Colonic mucosa (tissue), 4 donors: Measurements from ENCODE around the gene TPM1. TPM values are rescaled to one million over a fixed set of nuclear protein-coding genes. Genes with fewer than 3 reads are reported as not detected.

Experiments
- DNase-seq: peaks from one replicate; pipeline ENCODE4 v3.0.0-alpha.2; 2020
- H3K27ac ChIP-seq: fragments of 200-600 bp; one replicate; pipeline ENCODE4 v1.8.0; 2021
- H3K27me3 ChIP-seq: fragments of 200-600 bp; one replicate; pipeline ENCODE4 v1.8.0; 2021
- H3K36me3 ChIP-seq: fragments of 200-600 bp; one replicate; pipeline ENCODE4 v1.8.0; 2021
- H3K4me1 ChIP-seq: fragments of 200-600 bp; one replicate; pipeline ENCODE4 v1.8.0; 2021; ENCODE audit warnings: mild to moderate bottlenecking
- H3K4me3 ChIP-seq: fragments of 200-600 bp; one replicate; pipeline ENCODE4 v1.8.0; 2021
- H3K9ac ChIP-seq, 2 donors: one replicate each; pipeline ENCODE4 v1.7.0; 2013; ENCODE audit warnings: control low read depth in 2 of 2, low read depth in 2 of 2, low read length in 2 of 2
- H3K9me3 ChIP-seq: fragments of 200-600 bp; one replicate; pipeline ENCODE4 v1.8.0; 2021
- intact Hi-C: fragments of 100-400 bp; cut with DNase I; formaldehyde crosslinking; loops from one replicate; pipeline ENCODE4 v1.14.1; 2022
- total RNA-seq, 2 donors: library from RNA; stranded (reverse); fragmentation: NEBNext Ultra II Directional in 1 of 2; extraction: Animal tissue kit (Norgen Biotek cat#: 25700) in 1 of 2; gene quantifications; one replicate each; pipeline ENCODE4 v1.2.1, GENCODE V29; 2021
- TF ChIP-seq, protein P1 (sequence below): fragments of 200-600 bp; IDR thresholded peaks from one replicate; pipeline ENCODE4 v1.8.0; 2022; ENCODE audit warnings: antibody characterized with exemption, mild to moderate bottlenecking
- donor health status: healthy.
- donor health status: DM: no; HTN: no; CAD: no.
- donor health status: DM: no; HTN: no; CAD: no.

The TPM1 gene
- total RNA-seq, 2 donors from 2014 or later, result 423 to 769 TPM

DNA sequence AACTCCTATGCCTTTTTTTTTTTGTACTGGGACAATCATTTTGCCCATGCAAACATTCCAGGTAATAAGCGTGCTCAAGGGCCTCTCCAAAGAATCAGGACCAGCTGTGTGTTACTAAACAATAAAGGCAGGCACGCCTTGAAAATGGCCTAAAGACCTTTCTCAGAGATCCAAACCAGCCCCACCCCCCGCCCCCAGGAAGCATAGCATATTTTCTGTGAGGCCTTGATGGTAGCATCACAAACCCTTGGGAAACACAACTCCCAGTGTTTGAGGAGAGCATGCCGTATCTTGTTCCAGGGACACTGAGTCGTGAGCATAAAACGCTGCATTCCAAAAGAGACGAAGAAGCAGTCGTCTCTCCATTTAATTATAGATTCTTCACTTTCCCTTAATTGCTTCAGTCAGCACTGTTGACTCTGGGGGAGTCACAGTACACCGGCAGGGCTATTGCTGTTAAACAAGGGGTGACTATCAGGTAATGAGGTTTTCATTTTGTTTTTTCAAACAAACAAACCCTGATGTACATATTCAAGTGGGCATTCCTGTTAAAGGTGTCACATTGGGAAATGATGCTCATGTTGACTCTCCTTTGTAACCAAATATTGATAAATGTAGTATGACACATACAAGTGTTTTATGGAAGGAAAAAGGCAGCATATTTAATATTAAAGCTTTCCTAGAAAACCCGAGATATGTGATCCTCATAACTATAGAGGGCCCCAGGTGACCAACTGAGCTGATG lies 4.4 kb upstream of the TPM1 start:
- H3K4me1 ChIP-seq, result peaks cover 7% of the 10 kb centered on the region
- TF ChIP-seq, protein P1, sequence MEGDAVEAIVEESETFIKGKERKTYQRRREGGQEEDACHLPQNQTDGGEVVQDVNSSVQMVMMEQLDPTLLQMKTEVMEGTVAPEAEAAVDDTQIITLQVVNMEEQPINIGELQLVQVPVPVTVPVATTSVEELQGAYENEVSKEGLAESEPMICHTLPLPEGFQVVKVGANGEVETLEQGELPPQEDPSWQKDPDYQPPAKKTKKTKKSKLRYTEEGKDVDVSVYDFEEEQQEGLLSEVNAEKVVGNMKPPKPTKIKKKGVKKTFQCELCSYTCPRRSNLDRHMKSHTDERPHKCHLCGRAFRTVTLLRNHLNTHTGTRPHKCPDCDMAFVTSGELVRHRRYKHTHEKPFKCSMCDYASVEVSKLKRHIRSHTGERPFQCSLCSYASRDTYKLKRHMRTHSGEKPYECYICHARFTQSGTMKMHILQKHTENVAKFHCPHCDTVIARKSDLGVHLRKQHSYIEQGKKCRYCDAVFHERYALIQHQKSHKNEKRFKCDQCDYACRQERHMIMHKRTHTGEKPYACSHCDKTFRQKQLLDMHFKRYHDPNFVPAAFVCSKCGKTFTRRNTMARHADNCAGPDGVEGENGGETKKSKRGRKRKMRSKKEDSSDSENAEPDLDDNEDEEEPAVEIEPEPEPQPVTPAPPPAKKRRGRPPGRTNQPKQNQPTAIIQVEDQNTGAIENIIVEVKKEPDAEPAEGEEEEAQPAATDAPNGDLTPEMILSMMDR, result no peak
- DNase-seq, result no peak
- intact Hi-C loops, result loop anchor here (10.0 kb wide), 2 partner anchors 143 to 253 kb away; no protein-coding TSS in a partner anchor
- H3K9me3 ChIP-seq, result no peaks in the 10 kb centered on the region
- H3K27ac ChIP-seq, result peak overlapping the region; percentile 42
- no peaks in the 10 kb centered on the region for H3K27me3 ChIP-seq
- H3K36me3 ChIP-seq, result no peaks in the 10 kb centered on the region
- H3K4me3 ChIP-seq, result no peak overlapping the region
- no peak overlapping the region for H3K9ac ChIP-seq

DNA sequence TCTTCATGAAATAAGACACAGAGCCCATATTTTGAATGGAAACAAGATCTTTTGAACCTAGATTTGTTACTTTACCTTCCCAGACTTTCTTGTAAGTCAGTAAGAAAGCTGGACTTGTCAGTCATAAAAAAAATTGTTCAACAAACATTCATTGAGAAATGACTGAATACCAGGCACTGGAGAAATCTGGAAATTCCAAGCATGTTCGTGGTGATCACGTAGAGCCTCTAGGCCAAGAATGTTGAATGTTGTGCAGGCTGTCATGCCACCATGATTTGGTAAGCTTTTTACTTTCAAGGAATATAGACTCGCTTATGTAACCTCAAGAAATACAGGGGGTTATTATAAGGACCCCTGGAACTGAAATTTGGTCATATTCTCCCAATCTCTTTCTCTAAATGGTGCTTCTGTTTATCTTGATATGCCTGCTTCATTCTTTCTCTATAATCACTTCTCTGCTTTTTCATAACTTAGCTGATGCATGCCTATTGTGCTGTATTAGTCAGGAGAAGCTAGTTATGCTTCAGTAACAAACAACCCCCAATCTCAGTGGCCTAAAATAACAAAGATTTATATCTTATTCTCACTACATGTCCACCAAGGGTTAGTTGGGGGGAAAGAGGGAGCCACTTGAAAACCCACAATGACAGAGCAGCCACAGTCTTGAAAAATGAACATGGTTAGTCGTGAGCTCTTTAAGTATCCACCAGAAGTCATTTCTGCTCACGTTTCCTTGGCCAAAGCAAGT lies 3.4 kb upstream of the TPM1 start:
- TF ChIP-seq, protein P1, result no peak
- H3K9ac ChIP-seq, result no peak overlapping the region

DNA sequence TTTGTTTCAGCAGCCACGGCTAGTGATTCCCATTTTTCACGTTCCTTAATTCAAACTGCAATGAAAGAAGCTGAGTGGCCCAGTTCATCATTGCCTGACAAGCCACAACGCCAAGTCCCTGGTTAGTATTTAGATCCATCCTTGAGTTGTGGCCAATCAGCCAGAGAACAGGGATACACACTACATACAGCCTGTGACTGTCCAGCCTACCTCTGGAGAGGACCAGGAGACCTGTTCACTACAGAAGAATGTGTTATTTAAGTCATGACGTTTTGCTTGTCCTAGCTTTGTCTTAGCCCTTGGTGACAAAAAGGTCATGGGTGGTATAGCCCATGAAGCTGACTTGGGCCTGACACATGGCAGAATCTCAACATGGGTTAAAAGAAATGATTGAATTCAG lies 2.7 kb upstream of the TPM1 start:
- intact Hi-C loops, result loop anchor here (5.0 to 10.0 kb wide), 4 partner anchors 145 to 365 kb away; no protein-coding TSS in a partner anchor
- peaks cover 7% of the 10 kb centered on the region for H3K4me1 ChIP-seq
- no peaks in the 10 kb centered on the region for H3K9me3 ChIP-seq
- no peaks in the 10 kb centered on the region for H3K36me3 ChIP-seq
- DNase-seq, result no peak
- no peak overlapping the region for H3K4me3 ChIP-seq
- TF ChIP-seq, protein P1, result no peak
- no peaks in the 10 kb centered on the region for H3K27me3 ChIP-seq
- H3K27ac ChIP-seq, result no peak overlapping the region
- H3K9ac ChIP-seq, result no peak overlapping the region

More for the DNA sequence above, 3.4 kb upstream of the TPM1 start:
- H3K4me1 ChIP-seq, result peaks cover 7% of the 10 kb centered on the region
- H3K27me3 ChIP-seq, result no peaks in the 10 kb centered on the region
- H3K4me3 ChIP-seq, result no peak overlapping the region
- DNase-seq, result no peak
- no peak overlapping the region for H3K27ac ChIP-seq
- H3K36me3 ChIP-seq, result no peaks in the 10 kb centered on the region
- intact Hi-C loops, result loop anchor here (10.0 kb wide), 2 partner anchors 144 to 254 kb away; no protein-coding TSS in a partner anchor
- H3K9me3 ChIP-seq, result no peaks in the 10 kb centered on the region

DNA sequence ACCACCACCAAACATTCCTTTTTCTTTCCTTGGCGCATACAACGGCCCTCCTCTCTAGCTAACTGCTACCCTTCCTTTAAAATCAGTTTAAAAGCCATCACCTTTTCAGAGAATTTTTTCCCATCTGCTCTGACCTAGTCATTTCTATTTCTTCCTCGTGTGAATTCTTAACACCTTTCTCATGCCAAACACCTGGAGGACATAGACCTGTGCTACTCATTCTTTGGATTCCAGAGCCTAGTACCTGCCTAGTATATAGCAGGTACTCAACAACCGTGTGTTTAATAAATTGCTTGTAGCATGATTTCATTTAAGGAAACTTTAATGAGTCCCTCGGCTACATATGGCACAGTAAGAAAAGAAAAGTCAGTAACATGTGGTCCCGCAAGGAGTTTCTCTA lies 2.0 kb upstream of the TPM1 start:
- no peak for DNase-seq
- Histone ChIP-seq H3K4me1 (peaks cover 2% of the 10 kb centered on the region), H3K36me3 (no peaks in the 10 kb centered on the region), H3K9ac (no peak overlapping the region), H3K27me3 (no peaks in the 10 kb centered on the region), H3K9me3 (no peaks in the 10 kb centered on the region), H3K4me3 (no peak overlapping the region), H3K27ac (no peak overlapping the region)
- TF ChIP-seq, protein P1, result no peak
- intact Hi-C loops, result loop anchor here (5.0 to 10.0 kb wide), 2 partner anchors 193 to 364 kb away; no protein-coding TSS in a partner anchor

DNA sequence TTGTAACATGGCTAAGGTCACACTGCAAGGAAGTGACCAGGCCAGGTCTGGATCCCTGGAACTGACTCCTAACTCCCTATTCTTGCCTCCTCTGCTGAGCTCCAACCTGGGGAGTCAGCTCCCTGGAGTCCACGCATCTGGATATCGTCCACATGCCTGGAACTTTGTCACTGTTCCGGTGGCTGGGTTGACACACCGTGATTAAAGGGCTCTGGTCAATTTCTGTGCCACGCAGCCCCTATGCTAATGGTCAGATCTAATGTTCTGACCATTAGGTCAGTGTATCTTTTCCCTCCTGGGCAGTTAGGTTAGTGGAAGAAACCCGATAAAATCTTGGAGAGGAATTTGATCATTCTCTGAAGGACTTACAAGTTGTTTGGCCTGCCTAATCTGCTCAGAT lies 1.6 kb upstream of the TPM1 start:
- no peaks in the 10 kb centered on the region for H3K4me1 ChIP-seq
- H3K27me3 ChIP-seq, result no peaks in the 10 kb centered on the region
- H3K9ac ChIP-seq, result peak overlapping the region in 1 of 2 donors; percentile 95
- DNase-seq, result no peak
- TF ChIP-seq, protein P1, result no peak
- no peaks in the 10 kb centered on the region for H3K9me3 ChIP-seq
- peak overlapping the region; percentile 83 for H3K27ac ChIP-seq
- H3K36me3 ChIP-seq, result no peaks in the 10 kb centered on the region
- intact Hi-C loops, result loop anchor here (5.0 to 10.0 kb wide), 2 partner anchors 194 to 364 kb away; no protein-coding TSS in a partner anchor
- H3K4me3 ChIP-seq, result no peak overlapping the region
